Lung (tissue), 12 donors: ENCODE results near the gene NFIA. TPM values are rescaled to one million over a fixed set of nuclear protein-coding genes. Genes with fewer than 3 reads are reported as not detected.

Source experiments
- ATAC-seq: fragments of 200-7000 bp; cut with Tn5 transposase; one replicate; pipeline ENCODE4 v1.9.1; 2020; ENCODE audit warnings: moderate number of reproducible peaks; ENCODE audit not compliant: insufficient read depth, low FRiP score
- DNase-seq, 3 donors: peaks; one replicate each; pipeline ENCODE4 v3.0.0-alpha.2; 2013 to 2017
- H3K27ac ChIP-seq, 2 donors: one replicate each; pipeline ENCODE4 v1.5.1; 2013; ENCODE audit warnings: mild to moderate bottlenecking in 2 of 2, moderate library complexity in 2 of 2, control low read depth in 1 of 2, inconsistent platforms in 1 of 2, low read depth in 1 of 2, low read length in 1 of 2
- H3K27me3 ChIP-seq, 3 donors: one replicate each; pipeline ENCODE4 v1.5.1; 2013; ENCODE audit warnings: low read length in 2 of 3; ENCODE audit not compliant: control insufficient read depth in 3 of 3, insufficient read depth in 3 of 3
- H3K36me3 ChIP-seq, 4 donors: one replicate each; pipeline ENCODE4 v1.5.1; 2013; ENCODE audit warnings: low read length in 4 of 4, mild to moderate bottlenecking in 1 of 4, moderate library complexity in 1 of 4; ENCODE audit not compliant: control insufficient read depth in 4 of 4, insufficient read depth in 4 of 4
- H3K4me1 ChIP-seq, 5 donors: one replicate each; pipeline ENCODE4 v1.5.1; 2013; ENCODE audit warnings: low read length in 5 of 5, mild to moderate bottlenecking in 2 of 5, moderate library complexity in 1 of 5; ENCODE audit not compliant: control insufficient read depth in 5 of 5, insufficient read depth in 5 of 5
- H3K4me3 ChIP-seq: one replicate; pipeline ENCODE4 v1.5.1; 2013; ENCODE audit warnings: mild to moderate bottlenecking, control low read depth, moderate library complexity
- H3K9ac ChIP-seq, 2 donors: one replicate each; pipeline ENCODE4 v1.5.1; 2013; ENCODE audit warnings: low read length in 2 of 2, control low read depth in 1 of 2; ENCODE audit not compliant: insufficient read depth in 1 of 2
- H3K9me3 ChIP-seq, 4 donors: one replicate each; pipeline ENCODE4 v1.5.1; 2013; ENCODE audit warnings: low read length in 3 of 4, mild to moderate bottlenecking in 1 of 4, moderate library complexity in 1 of 4; ENCODE audit not compliant: control insufficient read depth in 4 of 4, insufficient read depth in 3 of 4
- WGBS, 2 donors: extraction: QIAGEN DNeasy Blood & Tissue Kit; methylation state at CpG; one replicate each; pipeline ENCODE4 v1.1.7; 2013; 5-methylcytosine and 5-hydroxymethylcytosine counted together
- polyA plus RNA-seq, 2 donors: library from polyadenylated mRNA; stranded (reverse); fragments of 200-250 nt; gene quantifications; one replicate each; pipeline ENCODE4 v1.2.1, GENCODE V29; 2013
- total RNA-seq, 2 donors: library from RNA; depleted of rRNA in 1 of 2; stranded (reverse); fragments of >200 nt in 1 of 2; gene quantifications; one replicate each; pipeline ENCODE4 v1.2.1, GENCODE V29; 2014 to 2021
- TF ChIP-seq, protein P1 (sequence below): IDR thresholded peaks from 2 replicates; pipeline ENCODE4 v1.5.1; 2012; ENCODE audit warnings: mild to moderate bottlenecking; ENCODE audit errors: control extremely low read depth, extremely low read depth
- donor health status: control.
- donor health status: control.
- donor health status: Bipolar disorder and iron deficiency.
- donor health status: healthy.
- donor health status: DM: yes; HTN: yes; CAD: no.

NFIA gene
- total and polyA plus RNA-seq, 4 donors = 3.0 to 63.4 (median 34.2) TPM

- 68 to 75% methylated on average over 3 of the region's 3 CpGs for WGBS, 2 donors
- Histone ChIP-seq H3K4me1 (peaks cover 2 to 38% (median 21%) of the 10 kb centered on the region in 5 donors), H3K9ac (peak overlapping the region in 1 of 2 donors; percentile 47), H3K4me3 (no peak overlapping the region), H3K9me3 (no peaks in the 10 kb centered on the region), H3K36me3 (peaks cover 0 to 7% (median 3%) of the 10 kb centered on the region in 4 donors), H3K27me3 (no peaks in the 10 kb centered on the region), H3K27ac (no peak overlapping the region)
- DNase-seq (peak; percentile 52 to 90 (median 81)), ATAC-seq (no peak)
- TF ChIP-seq, protein P1, sequence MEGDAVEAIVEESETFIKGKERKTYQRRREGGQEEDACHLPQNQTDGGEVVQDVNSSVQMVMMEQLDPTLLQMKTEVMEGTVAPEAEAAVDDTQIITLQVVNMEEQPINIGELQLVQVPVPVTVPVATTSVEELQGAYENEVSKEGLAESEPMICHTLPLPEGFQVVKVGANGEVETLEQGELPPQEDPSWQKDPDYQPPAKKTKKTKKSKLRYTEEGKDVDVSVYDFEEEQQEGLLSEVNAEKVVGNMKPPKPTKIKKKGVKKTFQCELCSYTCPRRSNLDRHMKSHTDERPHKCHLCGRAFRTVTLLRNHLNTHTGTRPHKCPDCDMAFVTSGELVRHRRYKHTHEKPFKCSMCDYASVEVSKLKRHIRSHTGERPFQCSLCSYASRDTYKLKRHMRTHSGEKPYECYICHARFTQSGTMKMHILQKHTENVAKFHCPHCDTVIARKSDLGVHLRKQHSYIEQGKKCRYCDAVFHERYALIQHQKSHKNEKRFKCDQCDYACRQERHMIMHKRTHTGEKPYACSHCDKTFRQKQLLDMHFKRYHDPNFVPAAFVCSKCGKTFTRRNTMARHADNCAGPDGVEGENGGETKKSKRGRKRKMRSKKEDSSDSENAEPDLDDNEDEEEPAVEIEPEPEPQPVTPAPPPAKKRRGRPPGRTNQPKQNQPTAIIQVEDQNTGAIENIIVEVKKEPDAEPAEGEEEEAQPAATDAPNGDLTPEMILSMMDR = no peak
These were observed 315.6 kb downstream of the NFIA start for GRCh38 chr1:61397935-61398334.

- Histone ChIP-seq H3K4me1 (peaks cover 2 to 50% (median 21%) of the 10 kb centered on the region in 5 donors), H3K27me3 (no peaks in the 10 kb centered on the region), H3K4me3 (no peak overlapping the region), H3K9ac (no peak overlapping the region), H3K27ac (no peak overlapping the region), H3K9me3 (no peaks in the 10 kb centered on the region), H3K36me3 (peaks cover 0 to 7% (median 4%) of the 10 kb centered on the region in 4 donors)
- TF ChIP-seq, protein P1 = no peak
- WGBS, 2 donors = 80 to 82% methylated on average over 3 of the region's 3 CpGs
- peak in 2 of 3 donors; percentile 29 to 35 for DNase-seq
- ATAC-seq = no peak
These were observed 316.8 kb downstream of the NFIA start for GRCh38 chr1:61399199-61399598.

- H3K36me3 ChIP-seq = peaks cover 0 to 4% (median 2%) of the 10 kb centered on the region in 4 donors
- no peak overlapping the region for H3K27ac ChIP-seq
- H3K4me1 ChIP-seq = peaks cover 2 to 61% (median 23%) of the 10 kb centered on the region in 5 donors
- no peaks in the 10 kb centered on the region for H3K9me3 ChIP-seq
- no peaks in the 10 kb centered on the region for H3K27me3 ChIP-seq
- TF ChIP-seq, protein P1 = no peak
- H3K4me3 ChIP-seq = no peak overlapping the region
- 54 to 74% methylated on average over 5 of the region's 5 CpGs for WGBS, 2 donors
- peak in 2 of 3 donors; percentile 35 to 39 for DNase-seq
- no peak overlapping the region for H3K9ac ChIP-seq
- ATAC-seq = no peak
These were observed 317.9 kb downstream of the NFIA start for GRCh38 chr1:61400131-61400770.

DNA sequence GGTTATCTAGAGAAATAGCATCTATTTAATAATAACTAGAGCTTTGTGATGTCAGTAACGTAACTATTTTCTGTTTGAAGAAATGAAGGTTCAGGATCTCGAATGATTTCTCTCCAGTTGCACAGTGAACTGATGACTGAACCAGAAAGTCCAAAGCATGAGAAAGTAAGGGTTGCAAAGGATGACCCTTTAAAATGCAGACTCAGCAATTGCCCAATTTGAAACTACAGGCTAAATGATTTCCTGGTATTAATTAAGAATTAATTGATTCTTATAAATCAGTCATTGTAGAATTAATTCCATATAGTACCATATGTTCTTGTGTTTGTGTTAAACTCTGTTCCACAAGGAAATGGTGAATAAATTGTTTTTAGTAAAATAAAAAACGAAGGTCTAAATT is 318.6 kb downstream of the NFIA start:
- Histone ChIP-seq H3K27me3 (no peaks in the 10 kb centered on the region), H3K27ac (no peak overlapping the region), H3K4me3 (no peak overlapping the region), H3K4me1 (peaks cover 2 to 62% (median 23%) of the 10 kb centered on the region in 5 donors), H3K9ac (no peak overlapping the region), H3K9me3 (no peaks in the 10 kb centered on the region), H3K36me3 (peaks cover 0 to 2% (median 0%) of the 10 kb centered on the region in 4 donors)
- DNase-seq (peak in 2 of 3 donors; percentile 35 to 38), ATAC-seq (no peak)
- WGBS, 2 donors = 86% methylated on average over 3 of the region's 3 CpGs
- TF ChIP-seq, protein P1 = no peak
